BJ (cell line): ENCODE data around the gene ZBTB20. TPM values are rescaled to one million over a fixed set of nuclear protein-coding genes. Genes with fewer than 3 reads are reported as not detected.
A peak's percentile ranks its signal among the peaks of the same experiment; 100 is the strongest.

Experiments used
- CTCF ChIA-PET: fragments of 350-600 bp; formaldehyde crosslinking; extraction: SDS; loops from one replicate; lab custom pipeline; 2021; ENCODE audit warnings: antibody characterized with exemption, inconsistent platforms; lab: Yijun Ruan, JAX
- POLR2A ChIA-PET: fragments of 300-600 bp; sonication (Branson Sonifier 250); formaldehyde crosslinking; extraction: SDS; loops from one replicate; lab custom pipeline; 2021; ENCODE audit warnings: antibody characterized with exemption; lab: Charles Lee
- DNase-seq: peaks from one replicate; pipeline ENCODE4 v3.0.0-alpha.2; 2011; ENCODE audit warnings: low read depth
- H3K27me3 ChIP-seq: 2 replicates; pipeline ENCODE4 v1.6.0; 2011; ENCODE audit warnings: low read length; ENCODE audit not compliant: control insufficient read depth, insufficient read depth
- H3K36me3 ChIP-seq: 2 replicates; pipeline ENCODE4 v1.5.1; 2011; ENCODE audit warnings: low read length; ENCODE audit not compliant: control insufficient read depth, insufficient read depth
- H3K4me3 ChIP-seq: 2 replicates; pipeline ENCODE4 v1.5.1; 2011; ENCODE audit warnings: low read depth, mild to moderate bottlenecking, control low read depth, low read length
- CTCF ChIP-seq: IDR thresholded peaks from 2 replicates; pipeline ENCODE4 v1.5.1; 2011; ENCODE audit warnings: low read depth, mild to moderate bottlenecking, control low read depth, inconsistent platforms, low read length, moderate library complexity; ENCODE audit not compliant: insufficient read depth
- polyA plus RNA-seq: library from polyadenylated mRNA; depleted of rRNA; stranded (reverse); fragments of >200 nt; gene quantifications from 2 replicates; pipeline ENCODE4 v1.2.3, GENCODE V29; 2011

Gene ZBTB20
- polyA plus RNA-seq, 1 experiment, result 6.0 TPM

DNA sequence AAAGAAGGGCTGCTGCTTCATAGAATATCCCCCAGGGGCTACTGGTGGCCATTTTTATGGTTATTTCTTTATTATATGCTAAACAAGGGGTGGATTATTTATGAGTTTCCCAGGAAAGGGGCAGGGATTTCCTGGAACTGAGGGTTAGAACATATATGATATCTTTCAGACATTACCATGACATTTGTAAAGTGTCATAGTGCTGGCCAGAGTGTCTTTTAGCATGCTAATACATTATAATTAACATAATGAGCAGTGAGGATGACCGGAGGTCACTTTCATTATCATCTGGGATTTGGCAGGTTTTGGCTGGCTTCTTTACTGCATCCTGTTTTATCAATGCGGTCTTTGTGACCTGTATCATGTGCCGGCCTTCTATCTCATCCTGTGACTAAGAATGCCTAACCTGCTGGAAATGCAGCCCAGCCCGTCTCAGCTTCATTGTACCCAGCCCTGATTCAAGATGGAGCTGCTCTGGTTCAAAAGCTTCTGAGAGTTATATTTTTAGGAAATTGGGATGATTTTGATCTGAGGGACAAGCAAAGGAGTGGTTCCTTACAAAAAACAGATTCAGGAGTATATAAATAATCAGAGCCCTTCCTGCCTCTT, 9.1 kb upstream of the ZBTB20 start:
- Histone ChIP-seq H3K4me3 (no peak overlapping the region), H3K36me3 (no peaks in the 10 kb centered on the region), H3K27me3 (no peaks in the 10 kb centered on the region)
- no peak for TF ChIP-seq CTCF
- no peak for DNase-seq
- CTCF ChIA-PET, result interaction anchor here (1.0 kb wide), 1 partner anchor 10 kb away, joined by 3 read pairs; no protein-coding TSS in a partner anchor
- POLR2A ChIA-PET, result no interaction called here

DNA sequence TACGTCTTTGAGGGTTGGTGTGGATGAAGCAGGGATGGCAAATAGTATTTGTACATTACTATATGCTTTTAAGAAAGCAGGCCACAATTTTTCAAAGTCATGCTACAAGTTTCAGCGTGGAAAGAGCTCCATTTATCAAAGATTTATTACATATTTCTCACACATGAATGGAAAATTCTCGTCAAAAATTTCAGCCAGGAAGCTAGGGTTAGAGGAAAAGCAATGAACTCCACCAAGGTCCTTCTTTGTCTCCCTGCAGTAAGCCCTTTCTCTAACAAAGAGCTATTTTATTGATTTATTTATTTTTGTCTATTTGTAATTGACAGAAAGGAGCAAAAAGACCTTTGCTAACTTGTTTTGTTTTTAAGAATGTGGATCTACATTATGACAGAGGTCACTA, 7.5 kb upstream of the ZBTB20 start:
- Histone ChIP-seq H3K27me3 (no peaks in the 10 kb centered on the region), H3K36me3 (no peaks in the 10 kb centered on the region), H3K4me3 (no peak overlapping the region)
- POLR2A ChIA-PET, result no interaction called here
- TF ChIP-seq CTCF, result no peak
- CTCF ChIA-PET, result interaction anchor here (0.6 kb wide), 1 partner anchor 322 kb away, joined by 3 read pairs; no protein-coding TSS in a partner anchor
- DNase-seq, result no peak

- TF ChIP-seq CTCF, result no peak
- DNase-seq, result no peak
- Histone ChIP-seq H3K27me3 (no peaks in the 10 kb centered on the region), H3K4me3 (no peak overlapping the region), H3K36me3 (no peaks in the 10 kb centered on the region)
- ChIA-PET CTCF (interaction anchor here (0.6 kb wide), 1 partner anchor 34 kb away, joined by 3 read pairs; no protein-coding TSS in a partner anchor), POLR2A (no interaction called here)
Observed at GRCh38 chr3:115151921-115152320, 4.8 kb upstream of the ZBTB20 start.

GRCh38 chr3:115148142-115148790, 1.2 kb upstream of the ZBTB20 start:
- POLR2A ChIA-PET, result no interaction called here
- Histone ChIP-seq H3K4me3 (peak overlapping the region; percentile 81), H3K36me3 (no peaks in the 10 kb centered on the region), H3K27me3 (no peaks in the 10 kb centered on the region)
- no peak for TF ChIP-seq CTCF
- DNase-seq, result no peak
- CTCF ChIA-PET, result no interaction called here

GRCh38 chr3:115147329-115148141, 447 bp upstream of the ZBTB20 start:
- POLR2A ChIA-PET, result interaction anchor here (0.6 to 0.7 kb wide), 2 partner anchors 583 to 747 kb away, joined by 4 read pairs; no protein-coding TSS in a partner anchor
- H3K36me3 ChIP-seq, result no peaks in the 10 kb centered on the region
- TF ChIP-seq CTCF, result no peak

More at GRCh38 chr3:115147329-115148141, 447 bp upstream of the ZBTB20 start:
- CTCF ChIA-PET, result interaction anchor here (0.8 to 1.1 kb wide), 2 partner anchors 22 to 666 kb away, joined by 3 read pairs; no protein-coding TSS in a partner anchor
- Histone ChIP-seq H3K27me3 (no peaks in the 10 kb centered on the region), H3K4me3 (peak overlapping the region; percentile 81)
- peak; percentile 98 for DNase-seq
